ENCODE measurements around the gene CHST11. TPM values are rescaled to one million over a fixed set of nuclear protein-coding genes. Genes with fewer than 3 reads are reported as not detected.

The CHST11 gene
- total RNA-seq, 1 donor from 2014 or later = 11.4 TPM

GRCh38 chr12:104650541-104650940, 193.8 kb downstream of the CHST11 start:
- Mint-ChIP-seq H3K27me3 (no peaks in the 10 kb centered on the region), H3K4me1 (ENCODE audit: low read depth) (no peaks in the 10 kb centered on the region), H3K27ac (peak overlapping the region; percentile 1), H3K4me3 (ENCODE audit: low read depth) (no peak overlapping the region), H3K9me3 (ENCODE audit: low read depth) (no peaks in the 10 kb centered on the region), H3K36me3 (ENCODE audit: insufficient read depth) (no peaks in the 10 kb centered on the region)
- DNase-seq (ENCODE audit: low spot score, unreplicated experiment) = no peak
- TF ChIP-seq, protein P1, sequence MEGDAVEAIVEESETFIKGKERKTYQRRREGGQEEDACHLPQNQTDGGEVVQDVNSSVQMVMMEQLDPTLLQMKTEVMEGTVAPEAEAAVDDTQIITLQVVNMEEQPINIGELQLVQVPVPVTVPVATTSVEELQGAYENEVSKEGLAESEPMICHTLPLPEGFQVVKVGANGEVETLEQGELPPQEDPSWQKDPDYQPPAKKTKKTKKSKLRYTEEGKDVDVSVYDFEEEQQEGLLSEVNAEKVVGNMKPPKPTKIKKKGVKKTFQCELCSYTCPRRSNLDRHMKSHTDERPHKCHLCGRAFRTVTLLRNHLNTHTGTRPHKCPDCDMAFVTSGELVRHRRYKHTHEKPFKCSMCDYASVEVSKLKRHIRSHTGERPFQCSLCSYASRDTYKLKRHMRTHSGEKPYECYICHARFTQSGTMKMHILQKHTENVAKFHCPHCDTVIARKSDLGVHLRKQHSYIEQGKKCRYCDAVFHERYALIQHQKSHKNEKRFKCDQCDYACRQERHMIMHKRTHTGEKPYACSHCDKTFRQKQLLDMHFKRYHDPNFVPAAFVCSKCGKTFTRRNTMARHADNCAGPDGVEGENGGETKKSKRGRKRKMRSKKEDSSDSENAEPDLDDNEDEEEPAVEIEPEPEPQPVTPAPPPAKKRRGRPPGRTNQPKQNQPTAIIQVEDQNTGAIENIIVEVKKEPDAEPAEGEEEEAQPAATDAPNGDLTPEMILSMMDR (IDR thresholded peaks at IDR 0.05; ENCODE audit: unreplicated experiment) = no peak

DNA sequence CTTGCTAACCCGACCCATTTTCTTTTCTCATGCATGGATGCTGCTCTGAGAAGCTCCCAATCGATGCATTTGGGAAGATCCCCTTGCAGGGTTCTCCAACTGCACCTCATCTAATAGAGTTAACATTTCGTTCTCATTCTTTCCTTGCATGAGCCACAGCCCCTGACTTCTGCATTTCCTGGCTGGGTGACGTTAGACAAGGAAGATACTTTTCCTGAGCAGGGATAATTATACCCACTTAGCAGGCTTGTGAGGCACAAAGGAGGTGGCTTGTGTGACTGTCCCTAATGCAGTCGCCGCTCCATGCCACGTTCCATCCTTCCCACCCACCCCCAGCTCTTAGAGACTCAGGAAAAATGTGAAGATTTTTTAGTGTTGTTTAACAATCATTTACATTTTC, 195.1 kb downstream of the CHST11 start:
- Mint-ChIP-seq H3K36me3 (ENCODE audit: insufficient read depth) (no peaks in the 10 kb centered on the region), H3K27ac (no peak overlapping the region), H3K4me3 (ENCODE audit: low read depth) (no peak overlapping the region), H3K4me1 (ENCODE audit: low read depth) (no peaks in the 10 kb centered on the region), H3K9me3 (ENCODE audit: low read depth) (no peaks in the 10 kb centered on the region), H3K27me3 (no peaks in the 10 kb centered on the region)
- no peak for DNase-seq (ENCODE audit: low spot score, unreplicated experiment)
- TF ChIP-seq, protein P1 (IDR thresholded peaks at IDR 0.05; ENCODE audit: unreplicated experiment) = no peak

- H3K4me3 Mint-ChIP-seq (ENCODE audit: low read depth) = no peak overlapping the region
- no peaks in the 10 kb centered on the region for H3K27me3 Mint-ChIP-seq
- H3K9me3 Mint-ChIP-seq (ENCODE audit: low read depth) = no peaks in the 10 kb centered on the region
- TF ChIP-seq, protein P1 (IDR thresholded peaks at IDR 0.05; ENCODE audit: unreplicated experiment) = no peak
- H3K27ac Mint-ChIP-seq = no peak overlapping the region
- DNase-seq (ENCODE audit: low spot score, unreplicated experiment) = no peak
- H3K36me3 Mint-ChIP-seq (ENCODE audit: insufficient read depth) = no peaks in the 10 kb centered on the region
- H3K4me1 Mint-ChIP-seq (ENCODE audit: low read depth) = peaks cover 3% of the 10 kb centered on the region
These were observed 195.6 kb downstream of the CHST11 start for GRCh38 chr12:104652358-104652757.

DNA sequence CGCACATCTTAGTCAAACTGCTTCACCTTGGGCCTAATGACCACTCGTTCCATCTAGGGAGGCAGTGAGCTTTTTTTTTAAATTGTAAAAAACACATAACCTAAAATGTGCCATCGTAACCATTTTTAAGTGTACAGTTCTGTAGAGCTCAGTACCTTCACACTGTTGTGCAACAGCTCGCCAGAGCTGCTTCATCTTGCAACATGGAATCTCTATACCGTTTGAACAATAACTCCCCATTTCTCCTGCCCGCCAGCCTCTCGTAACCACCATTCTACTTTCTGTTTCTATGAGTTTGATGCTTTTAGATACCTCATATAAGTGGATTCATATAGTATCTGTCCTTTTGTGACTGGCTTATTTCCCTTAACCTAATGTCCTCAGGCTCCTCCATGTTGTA, 196.2 kb downstream of the CHST11 start:
- Mint-ChIP-seq H3K9me3 (ENCODE audit: low read depth) (no peaks in the 10 kb centered on the region), H3K36me3 (ENCODE audit: insufficient read depth) (no peaks in the 10 kb centered on the region), H3K4me1 (ENCODE audit: low read depth) (peaks cover 9% of the 10 kb centered on the region), H3K4me3 (ENCODE audit: low read depth) (no peak overlapping the region), H3K27me3 (no peaks in the 10 kb centered on the region), H3K27ac (no peak overlapping the region)
- no peak for DNase-seq (ENCODE audit: low spot score, unreplicated experiment)
- TF ChIP-seq, protein P1 (IDR thresholded peaks at IDR 0.05; ENCODE audit: unreplicated experiment) = no peak

GRCh38 chr12:104653730-104654664, 197.2 kb downstream of the CHST11 start:
- Mint-ChIP-seq H3K27me3 (no peaks in the 10 kb centered on the region), H3K4me1 (ENCODE audit: low read depth) (peaks cover 10% of the 10 kb centered on the region), H3K36me3 (ENCODE audit: insufficient read depth) (no peaks in the 10 kb centered on the region), H3K27ac (no peak overlapping the region), H3K4me3 (ENCODE audit: low read depth) (no peak overlapping the region), H3K9me3 (ENCODE audit: low read depth) (no peaks in the 10 kb centered on the region)
- DNase-seq (ENCODE audit: low spot score, unreplicated experiment) = no peak
- TF ChIP-seq, protein P1 (IDR thresholded peaks at IDR 0.05; ENCODE audit: unreplicated experiment) = peak; percentile 37
